Stimulated activated naive CD8-positive, alpha-beta T cell treated with anti-CD3 and anti-CD28 coated beads, Interleukin-15, Interleukin-2, amounts not matched to agents 100 U/mL and 50 U/mL, for 24 hours (primary cell): Measurements from ENCODE around the gene CLEC1A.

ENCODE experiments used
- ATAC-seq: fragments of 150-1000 bp; cut with Tn5 transposase; one replicate; pipeline ENCODE4 v1.10.0; 2021
- DNase-seq: peaks from one replicate; pipeline ENCODE4 v3.0.0; 2021

The CLEC1A gene

DNA sequence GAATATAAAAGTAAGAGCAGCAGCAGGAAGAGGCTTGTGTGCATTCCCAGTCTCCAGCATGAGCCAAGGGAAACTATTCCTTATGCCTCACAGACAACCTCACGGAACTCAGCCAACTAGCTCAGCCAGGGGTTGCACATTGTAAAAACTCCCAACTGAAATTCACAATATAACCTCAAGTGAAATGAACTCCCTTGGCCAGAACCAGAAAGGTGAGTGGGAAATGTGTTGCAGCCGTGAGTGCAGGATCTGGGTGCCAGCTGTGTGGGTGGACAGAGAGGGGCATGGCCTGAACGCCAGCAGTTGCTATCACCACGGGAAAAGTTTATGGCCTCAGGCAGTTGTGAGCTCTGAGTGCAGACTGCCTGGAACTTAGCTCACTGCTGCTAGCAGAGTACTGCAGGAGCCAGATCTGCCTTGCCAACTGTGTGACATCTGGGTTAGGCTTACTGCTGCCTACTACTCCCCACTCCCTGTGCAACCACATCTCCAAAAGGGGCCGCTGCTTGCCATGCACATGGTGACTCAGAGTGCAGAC, 2.3 kb upstream of the CLEC1A start:
- ATAC-seq (no peak), DNase-seq (no peak)

DNA sequence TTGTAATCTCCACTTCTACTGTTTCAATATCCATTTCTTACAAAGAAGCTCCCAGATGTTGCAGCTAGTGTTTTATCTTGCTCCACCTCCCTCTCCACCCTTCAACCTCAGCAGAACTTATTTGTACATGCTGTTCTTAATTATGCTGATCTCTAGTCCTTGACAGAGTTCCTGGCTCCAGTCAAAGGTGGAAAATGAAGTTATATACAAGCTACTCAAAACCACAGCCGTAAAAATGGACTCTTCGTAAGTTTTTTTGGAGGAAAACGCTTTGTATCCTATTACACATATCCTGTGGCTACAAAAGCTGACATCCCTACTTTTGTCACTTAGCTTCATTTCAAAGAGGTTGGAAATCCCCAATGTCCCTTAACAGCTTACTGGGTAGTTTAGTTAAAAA, 1.3 kb downstream of the CLEC1A start:
- DNase-seq, result no peak

DNA sequence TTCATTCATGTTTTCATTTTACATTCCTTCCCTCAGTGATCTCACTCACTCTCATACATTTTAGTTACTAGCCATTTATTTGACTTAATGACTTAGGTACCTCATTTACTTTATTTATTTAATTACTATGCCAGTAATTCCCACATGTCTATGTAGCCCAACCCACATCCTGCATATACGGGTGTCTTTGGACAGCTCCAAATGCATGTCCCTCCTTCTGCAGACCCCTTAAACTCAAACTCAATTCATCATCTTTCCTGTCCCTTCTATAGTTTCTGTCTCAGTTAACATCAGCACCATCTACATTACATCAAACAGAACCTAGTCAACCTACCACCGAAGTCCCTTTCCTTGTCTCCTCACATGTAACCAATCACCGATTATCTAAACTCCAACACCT, 2.8 kb downstream of the CLEC1A start:
- no peak for ATAC-seq
- DNase-seq, result no peak

More for the DNA sequence above, 1.3 kb downstream of the CLEC1A start:
- ATAC-seq, result no peak

DNA sequence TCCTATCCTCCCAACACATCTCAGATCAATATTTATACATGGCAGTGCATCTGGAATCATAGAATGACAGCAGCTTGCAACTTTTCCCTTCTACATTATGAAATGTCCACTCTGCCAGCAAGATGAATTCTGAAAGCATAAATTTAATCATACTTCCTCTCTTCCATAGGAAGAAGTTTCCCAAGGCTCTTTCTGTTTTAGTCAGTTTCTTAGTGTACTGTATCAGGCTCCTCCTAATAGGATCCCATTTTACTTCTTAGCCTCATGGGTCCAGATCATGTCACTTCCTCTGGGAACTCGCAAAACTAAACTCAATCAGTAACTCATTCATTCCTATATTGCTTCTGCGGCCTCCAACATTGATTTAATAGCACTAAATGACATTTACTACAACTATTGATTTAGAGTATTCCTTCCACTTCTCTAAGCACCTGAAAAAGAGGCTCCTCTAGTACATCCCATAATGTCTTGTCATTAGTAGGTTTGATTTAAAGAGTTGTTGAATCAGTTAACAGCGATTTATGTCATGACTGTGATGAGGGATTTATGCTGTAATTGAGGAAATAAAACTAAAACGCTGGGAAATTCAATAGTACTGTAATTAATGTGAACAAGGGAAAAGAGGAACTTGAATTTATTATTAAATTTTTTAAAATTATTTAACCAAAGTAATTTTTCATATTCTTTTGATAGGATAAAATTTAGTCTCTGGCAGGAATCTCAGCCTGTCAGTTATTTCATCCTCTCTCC, 4.0 kb downstream of the CLEC1A start:
- DNase-seq (no peak), ATAC-seq (no peak)

DNA sequence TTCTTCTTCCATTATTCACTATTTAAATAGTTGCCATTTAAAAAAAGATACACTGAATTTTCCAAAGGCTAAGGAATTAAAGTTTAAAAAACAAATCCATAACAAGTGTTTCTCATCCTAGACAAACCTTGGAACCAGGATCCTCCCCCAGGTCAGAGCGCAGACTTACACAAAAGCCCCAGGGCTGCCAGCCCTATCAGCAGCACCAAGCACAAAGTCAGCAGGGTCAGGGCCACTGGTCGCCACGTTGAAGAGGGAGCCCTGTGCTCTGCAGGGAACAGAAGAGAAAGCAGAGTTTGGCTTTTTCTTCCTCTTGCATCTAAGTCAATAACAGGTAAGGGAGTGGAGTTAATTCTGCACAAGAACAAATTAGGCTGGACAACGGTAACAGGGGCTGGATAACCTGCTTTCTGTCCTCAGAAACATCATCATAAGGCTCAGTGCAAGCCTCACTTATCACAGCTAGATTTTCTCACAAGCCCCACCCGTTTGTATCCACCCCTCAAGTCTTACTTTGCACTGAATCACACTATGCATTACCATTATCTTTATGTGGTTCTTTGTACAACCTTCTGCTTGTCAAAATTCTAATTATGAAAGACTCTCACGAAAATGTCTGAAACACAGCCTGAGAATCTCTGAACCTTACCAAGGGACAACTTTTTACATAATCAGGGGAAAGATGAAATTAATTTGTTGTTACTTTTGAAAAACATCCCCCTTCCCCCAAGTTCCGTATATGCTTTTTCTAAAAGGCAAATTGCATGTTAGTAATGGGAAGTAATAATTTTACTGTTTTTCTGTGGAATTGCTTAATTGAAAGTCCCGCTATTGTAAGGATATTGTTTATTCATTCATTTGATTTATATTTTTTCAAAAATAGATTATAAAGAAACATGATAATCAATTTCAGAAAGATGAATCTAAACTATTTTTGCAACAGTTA, 9.6 kb downstream of the CLEC1A start:
- no peak for DNase-seq
- no peak for ATAC-seq

DNA sequence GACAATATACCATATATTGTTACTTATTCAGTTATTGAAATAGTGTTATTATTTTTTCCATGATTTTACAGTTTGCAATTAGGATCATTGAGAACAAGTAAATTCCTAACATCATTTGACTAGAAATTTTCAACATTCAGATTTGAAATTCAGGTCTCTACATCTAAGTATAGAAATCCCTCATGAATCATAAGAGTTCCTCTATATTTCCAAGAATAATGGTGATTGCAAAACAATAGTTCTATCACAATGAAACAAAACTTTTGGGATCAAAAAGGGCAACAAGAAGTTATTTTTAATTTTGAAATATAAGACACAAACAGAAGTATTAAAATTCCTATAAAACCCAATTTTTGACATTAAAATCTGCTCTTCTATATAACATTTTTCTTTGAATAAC, 10.8 kb downstream of the CLEC1A start:
- no peak for DNase-seq

DNA sequence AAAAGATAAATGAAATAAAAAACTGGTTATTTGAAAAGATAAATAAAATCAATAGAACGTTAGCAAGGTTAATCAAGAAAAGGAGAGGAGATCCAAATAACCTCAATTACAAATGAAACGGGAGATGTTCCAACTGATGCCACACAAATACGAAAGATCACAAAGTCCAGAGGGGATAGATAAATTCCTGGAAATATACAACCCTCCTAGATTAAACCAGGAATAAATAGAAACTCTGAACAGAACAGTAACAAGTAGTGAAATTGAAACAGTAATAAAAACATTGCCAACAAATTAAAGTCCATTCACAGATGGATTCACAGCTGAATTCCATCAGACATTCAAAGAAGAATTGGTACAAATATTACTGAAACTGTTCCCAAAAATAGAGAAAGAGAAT, 12.4 kb downstream of the CLEC1A start:
- no peak for ATAC-seq
- no peak for DNase-seq

More for the DNA sequence above, 10.8 kb downstream of the CLEC1A start:
- no peak for ATAC-seq

DNA sequence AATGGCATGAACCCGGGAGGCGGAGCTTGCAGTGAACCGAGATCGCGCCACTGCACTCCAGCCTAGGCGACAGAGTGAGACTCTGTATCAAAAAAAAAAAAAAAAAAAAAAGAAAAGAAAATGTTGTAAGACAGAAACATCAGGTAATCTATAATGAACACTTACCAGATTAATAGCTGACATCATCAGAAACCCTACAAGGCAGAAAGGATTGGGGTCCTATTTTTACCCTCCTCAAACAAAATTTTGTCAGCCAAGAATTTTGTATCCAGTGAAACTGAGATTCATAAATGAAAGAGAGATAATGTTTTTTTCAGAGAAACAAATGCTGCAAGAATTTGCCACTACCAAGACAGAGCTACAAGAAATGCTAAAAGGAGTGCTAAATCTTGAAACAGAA, 14.1 kb downstream of the CLEC1A start:
- no peak for DNase-seq
- no peak for ATAC-seq

DNA sequence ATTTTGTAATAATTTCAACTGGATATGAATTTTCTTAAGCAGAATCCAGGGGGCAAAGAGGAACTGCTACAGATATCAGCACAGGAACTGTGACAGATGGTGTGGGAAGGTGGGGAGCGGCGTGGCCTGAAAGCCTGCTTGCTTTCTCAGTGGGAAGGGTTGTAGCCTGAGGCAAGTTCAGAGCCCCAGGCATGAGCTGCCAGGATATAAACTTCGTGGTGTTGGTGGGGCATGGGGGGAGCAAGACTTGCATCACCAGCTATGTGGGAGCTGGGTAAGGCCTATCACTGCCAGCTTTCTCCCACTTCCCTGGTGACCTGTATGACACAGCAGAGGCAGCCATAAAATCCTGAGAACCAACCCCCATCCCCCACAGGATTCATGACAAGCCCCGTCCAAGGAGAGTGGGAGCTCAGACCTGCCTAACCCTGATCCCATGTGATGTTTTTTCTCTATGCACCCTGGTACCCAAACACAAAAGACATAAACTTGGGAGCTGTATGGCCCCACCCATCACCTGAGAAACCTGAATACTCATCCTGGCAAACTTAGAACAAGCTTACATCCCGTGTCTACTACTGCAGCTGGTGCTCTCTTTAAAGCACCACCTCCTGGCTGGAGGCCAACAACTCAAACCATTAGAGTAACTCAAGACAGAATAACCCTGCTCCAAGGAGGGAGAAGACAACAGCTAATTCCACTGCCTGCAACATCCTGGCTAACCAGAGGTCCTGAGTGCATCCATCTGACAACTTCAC, 16.5 kb downstream of the CLEC1A start:
- no peak for ATAC-seq
- DNase-seq, result no peak

DNA sequence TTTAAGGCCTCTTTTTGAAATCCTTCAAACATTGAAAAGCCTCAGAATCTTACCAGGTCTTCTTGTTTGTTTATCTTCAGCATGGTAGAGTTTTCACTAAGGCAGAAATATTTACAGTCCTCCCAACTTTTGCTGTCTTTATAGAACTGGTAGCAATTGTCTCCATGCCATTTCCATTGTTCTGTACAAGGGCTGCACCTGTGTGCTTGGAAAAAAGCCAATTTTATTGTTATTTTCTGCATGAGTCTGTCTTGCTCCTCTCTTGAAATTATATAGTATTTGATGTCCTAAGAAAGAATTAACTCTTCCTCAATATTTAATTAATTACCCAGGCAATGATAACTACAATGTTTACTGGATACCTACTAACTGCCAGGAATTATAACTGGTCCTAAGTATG, 23.3 kb downstream of the CLEC1A start:
- ATAC-seq (no peak), DNase-seq (no peak)

DNA sequence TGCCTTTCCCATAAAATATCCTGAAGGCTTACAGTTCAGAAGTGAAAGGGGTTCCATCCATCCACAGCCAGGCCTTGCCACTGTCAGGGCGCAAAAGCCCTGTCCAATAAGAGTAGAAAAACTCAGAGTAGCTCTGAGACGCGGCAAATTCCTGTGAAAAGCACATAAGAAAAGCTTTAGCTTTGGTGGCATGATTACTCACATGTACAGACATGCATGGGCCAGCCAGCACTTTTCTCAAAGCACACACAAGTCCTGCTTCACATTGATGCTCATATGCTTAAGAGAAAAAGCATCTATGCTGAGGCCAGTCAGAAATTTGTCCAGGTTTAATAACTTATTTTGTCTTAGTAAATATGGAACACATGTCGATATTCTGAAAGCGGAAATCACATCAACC, 25.5 kb downstream of the CLEC1A start:
- ATAC-seq (no peak), DNase-seq (no peak)

DNA sequence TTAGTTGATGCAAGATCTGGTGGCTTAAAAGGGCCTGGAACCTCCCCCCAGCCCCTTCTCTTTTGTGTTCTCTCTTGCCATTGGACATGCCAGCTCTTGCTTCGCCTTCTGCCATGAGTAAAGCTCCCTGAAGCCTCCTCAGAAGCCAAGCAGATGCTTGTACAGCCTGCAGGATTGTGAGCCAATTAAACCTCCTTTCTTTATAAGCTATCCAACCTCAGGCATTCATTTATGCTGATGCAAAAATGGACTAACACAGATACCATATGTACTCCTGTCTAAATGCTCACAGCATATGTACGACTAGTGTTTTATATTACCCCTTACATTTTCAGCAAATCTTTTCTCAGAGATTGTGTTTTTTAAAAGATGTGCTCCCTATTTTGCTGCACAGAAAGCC, 26.7 kb downstream of the CLEC1A start:
- no peak for ATAC-seq

DNA sequence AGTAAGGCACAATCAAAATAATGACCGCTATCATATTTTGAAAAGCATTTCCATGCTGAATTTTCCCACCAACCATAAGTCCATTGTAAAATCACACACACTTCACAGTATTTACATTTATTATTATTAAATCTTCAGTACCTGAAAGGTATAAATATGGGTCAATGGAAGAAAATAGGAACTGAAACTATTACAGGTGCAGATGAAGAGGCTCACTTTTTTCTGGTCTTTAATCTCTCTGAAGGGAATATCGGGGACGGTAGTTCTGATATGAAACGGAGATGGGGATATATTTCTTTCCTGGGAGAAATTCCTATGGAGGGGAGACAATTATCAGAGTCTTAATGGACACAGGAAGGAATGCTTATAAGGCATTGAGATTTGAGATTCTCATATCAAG, 28.4 kb downstream of the CLEC1A start:
- no peak for DNase-seq

More for the DNA sequence above, 26.7 kb downstream of the CLEC1A start:
- DNase-seq, result no peak

DNA sequence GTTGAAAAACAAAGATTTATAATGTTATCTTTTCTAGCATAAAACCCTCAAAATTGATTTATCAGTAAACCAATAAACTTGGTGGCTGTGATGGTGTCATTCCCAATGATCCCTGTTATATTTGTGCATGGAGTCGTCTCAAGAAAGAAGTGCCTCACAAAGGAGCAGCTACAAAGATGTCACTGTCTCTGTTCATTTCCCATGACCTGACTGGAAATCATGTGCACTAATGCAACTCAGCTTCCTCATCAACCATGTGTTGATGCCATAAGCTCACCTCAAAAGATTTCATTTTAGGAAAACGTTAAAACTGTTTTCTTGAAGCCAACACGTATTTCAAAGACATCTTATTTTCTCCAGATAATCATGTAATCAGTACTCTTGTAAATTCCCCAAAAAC, 28.8 kb downstream of the CLEC1A start:
- DNase-seq (no peak), ATAC-seq (no peak)

More for the DNA sequence above, 28.4 kb downstream of the CLEC1A start:
- no peak for ATAC-seq

DNA sequence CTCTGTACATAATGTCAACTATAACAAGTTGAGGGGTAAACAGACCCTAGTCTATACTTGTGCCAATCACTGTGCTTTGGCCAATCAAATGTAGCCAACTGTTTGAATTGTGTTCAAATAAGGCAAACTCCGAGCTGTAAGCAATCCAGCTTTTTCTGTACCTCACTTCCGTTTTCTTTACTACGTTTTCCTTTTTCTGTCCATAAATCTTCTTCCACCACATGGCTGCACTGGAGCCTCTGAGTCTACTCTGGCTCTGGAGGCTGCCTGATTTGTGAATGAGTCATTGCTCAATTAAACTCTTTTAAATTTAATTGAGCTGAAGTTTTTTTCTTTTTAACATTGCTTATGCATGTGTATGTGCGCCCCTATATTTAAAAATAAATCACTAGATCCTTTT, 29.7 kb downstream of the CLEC1A start:
- no peak for ATAC-seq
- DNase-seq, result no peak

DNA sequence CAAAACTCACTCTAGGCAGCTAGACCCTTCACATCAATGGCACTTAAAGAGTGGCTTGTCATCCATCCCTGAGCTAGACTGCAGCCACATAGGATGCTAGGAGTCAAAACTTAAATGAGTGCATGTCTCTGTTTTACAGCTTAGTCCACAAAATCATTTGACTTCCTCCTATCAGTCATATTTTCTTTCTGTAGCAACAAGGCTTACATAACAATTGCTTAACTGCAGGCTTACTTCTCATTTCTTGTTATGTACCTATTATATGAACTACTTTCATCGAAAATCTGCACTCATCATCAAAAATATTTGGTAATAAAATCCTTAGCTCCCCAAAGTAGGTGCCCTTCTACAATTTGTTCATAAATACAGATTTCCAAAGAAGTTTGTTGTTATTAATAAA, 30.1 kb downstream of the CLEC1A start:
- DNase-seq (no peak), ATAC-seq (no peak)

DNA sequence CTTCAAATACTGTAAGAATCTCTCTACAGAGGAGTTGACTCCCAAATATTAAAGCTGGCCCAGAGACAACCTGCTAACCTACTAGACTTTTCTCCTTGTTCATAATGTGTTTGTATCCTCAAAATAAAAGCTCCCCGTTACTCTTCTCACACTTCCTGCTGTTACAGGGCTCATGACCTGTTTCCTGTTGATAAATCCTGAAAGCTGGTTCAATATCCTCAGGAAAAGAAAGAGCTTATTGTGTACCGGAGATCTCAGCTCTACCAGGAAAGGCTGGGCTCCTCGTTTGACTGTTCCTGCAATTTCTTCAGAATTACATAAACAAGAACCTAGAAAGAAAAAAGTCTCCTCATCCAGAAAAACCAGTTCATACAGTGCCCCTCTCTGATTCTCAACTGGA, 30.8 kb downstream of the CLEC1A start:
- DNase-seq, result no peak
- no peak for ATAC-seq

DNA sequence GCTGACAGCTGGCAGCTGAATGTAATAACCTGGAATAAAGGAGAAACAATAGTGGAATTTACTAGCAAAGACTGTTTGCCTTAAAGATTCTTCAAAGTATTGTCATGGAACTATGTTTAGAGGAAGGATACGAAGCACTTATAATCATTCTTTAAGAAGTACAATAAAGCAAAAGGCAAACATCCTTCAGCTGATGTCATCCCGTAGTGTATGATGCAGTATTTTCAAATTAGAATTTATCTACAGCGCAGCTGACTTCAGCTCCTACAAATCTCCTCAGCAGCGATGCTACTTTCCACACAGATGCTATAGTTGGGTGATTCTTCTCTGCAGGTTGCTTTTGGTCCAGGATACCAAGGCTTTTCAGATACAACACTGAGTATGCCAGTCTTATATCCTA, 31.5 kb downstream of the CLEC1A start:
- DNase-seq (no peak), ATAC-seq (no peak)

DNA sequence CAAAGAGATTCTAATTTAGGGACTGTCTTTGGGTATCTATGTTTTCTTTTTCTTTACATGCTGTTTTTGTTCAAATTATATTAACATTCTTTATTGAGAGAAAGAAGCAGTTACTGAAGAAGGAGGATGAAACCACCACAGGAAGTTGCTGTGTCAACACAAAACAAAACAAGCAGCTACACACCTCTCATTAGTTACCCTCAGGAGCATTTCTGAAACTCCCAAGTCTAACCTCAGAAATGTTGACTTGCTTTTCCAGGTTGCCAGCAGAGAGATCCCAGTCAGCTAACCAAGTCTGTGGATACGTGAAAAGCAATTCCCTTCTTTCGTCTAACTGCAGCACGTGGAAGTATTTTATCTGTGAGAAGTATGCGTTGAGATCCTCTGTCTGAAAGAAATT, 33.5 kb downstream of the CLEC1A start:
- ATAC-seq (no peak), DNase-seq (no peak)

DNA sequence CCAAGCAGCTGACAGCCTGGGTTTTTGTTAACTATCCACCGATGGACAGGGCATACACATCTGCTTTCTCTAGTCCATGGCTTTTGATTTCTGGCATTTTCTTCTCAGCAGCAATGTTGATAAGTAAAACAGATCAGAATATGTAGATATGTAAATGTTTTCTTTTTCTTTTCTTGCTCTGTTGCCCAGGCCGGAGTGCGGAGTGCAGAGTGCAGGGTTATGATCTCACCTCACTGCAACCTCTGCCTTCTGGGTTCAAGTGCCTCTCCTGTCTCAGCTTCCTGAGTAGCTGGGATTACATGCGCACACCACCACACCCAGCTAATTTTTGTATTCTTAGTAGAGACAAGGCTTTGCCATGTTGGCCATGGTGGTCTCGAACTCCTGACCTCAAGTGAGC, 40.4 kb downstream of the CLEC1A start:
- no peak for DNase-seq
- ATAC-seq, result no peak

DNA sequence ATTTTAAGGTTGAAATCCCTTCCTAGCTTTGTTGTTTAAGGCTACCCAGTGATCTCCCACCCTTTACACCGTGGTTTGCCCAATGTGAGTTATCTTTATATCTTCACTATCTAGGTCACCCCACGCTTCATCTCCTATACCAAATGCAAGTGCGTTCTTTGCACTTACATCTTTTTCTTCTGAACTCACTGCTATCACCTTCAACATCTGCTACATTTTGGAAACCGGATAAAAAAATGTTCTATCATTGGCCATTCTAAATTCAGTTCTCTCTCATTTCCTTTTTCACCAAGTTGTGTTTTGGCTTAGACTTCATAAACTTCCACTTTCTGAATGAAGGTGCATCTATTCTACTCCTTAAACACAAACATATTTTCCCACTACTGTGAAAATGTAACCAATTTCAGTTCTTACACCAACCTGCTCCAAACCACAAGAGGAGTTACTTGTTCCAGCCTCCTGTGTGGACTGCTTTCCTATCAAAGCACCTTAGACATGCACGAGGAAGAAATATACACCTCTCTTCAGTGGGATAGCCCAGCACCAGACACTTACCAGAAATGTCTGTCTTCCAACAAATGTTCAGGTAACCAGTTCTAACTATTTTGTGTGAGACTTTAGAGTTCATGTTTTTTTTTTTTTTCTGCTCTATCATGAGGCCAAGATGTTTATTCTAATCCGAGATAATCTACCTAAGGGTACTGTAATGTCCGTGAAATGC, 46.4 kb downstream of the CLEC1A start:
- peak; percentile 43 for ATAC-seq
- no peak for DNase-seq

DNA sequence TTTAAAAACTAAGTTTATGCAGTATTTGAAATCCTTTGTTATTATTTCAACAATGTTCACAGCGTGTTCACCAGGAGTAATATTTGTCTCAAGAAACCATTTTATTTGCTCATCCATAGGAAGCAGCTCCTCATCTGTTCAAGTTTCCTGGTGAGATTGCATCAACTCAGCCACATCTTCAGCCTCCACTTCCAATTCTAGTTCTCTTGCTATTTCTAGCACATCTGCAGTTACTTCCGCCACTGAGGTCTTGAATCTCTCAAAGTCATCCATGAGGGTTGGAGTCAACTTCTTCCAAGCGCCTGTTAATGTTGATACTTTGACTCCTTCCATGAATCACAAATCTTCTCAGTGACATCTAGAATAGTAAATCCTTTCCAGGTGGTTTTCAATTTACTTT, 50.3 kb downstream of the CLEC1A start:
- DNase-seq (no peak), ATAC-seq (no peak)
